GM19395 (cell line): Measurements from ENCODE around the gene ZNF83.
A peak's percentile ranks its signal among the peaks of the same experiment; 100 is the strongest.
"Not testable (repeated sequence)": the region's sequence is repeated elsewhere in the genome, so short reads cannot be mapped to it uniquely, and the experiment has no call there.

ENCODE experiments used
- ATAC-seq: cut with Tn5 transposase; IDR thresholded peaks from one replicate; pipeline ENCODE4 v1.9.1; 2021; ENCODE audit warnings: mild to moderate bottlenecking, moderate library complexity; ENCODE audit not compliant: unreplicated experiment

Gene ZNF83

GRCh38 chr19:52637718-52638585 is at the start of gene ZNF83:
Gene ZNF83 (minus strand): TSS chr19:52638355.
- ATAC-seq: peak; percentile 89

- ATAC-seq: no peak
These were observed 49.5 kb upstream of the ZNF83 start for GRCh38 chr19:52687684-52688083.

DNA sequence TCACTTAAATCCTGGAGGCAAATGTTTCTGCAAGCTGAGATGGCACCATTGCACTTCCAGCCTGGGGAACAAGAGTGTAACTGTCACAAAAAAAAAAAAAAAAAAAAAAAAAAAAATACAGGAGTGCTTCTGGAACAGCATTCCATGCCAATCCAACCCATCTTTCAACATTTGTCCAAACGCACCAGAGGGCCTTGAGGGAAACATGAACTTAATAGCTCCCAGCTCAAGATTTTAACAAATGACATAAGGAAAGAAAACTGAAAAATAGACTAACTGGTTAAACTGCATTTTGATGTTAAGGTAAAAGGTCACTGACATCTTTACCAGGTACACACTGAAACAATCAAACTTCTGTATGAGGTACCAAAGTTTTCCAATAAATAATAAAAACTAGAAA is 47.7 kb upstream of the ZNF83 start:
- no peak for ATAC-seq

- not testable (repeated sequence) for ATAC-seq
These were observed 43.1 kb upstream of the ZNF83 start for GRCh38 chr19:52681216-52681615.

DNA sequence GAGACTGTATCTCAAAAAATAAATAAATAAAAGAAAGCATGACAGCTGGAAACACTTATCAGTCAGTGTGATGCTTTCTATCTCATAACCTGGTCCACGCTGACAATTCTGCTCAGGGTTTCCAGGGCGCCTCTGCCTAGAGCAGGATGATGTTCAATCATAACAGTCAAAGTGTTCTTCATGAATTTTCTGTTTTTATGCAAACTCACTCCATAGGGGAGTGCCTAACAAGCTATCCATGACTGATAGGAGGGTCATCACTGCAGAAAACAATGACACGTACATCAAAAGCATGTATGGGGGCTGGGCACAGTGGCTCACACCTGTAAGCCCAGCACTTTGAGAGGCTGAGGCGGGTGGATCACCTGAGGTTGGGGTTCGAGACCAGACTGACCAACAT is 41.4 kb upstream of the ZNF83 start:
- no peak for ATAC-seq

DNA sequence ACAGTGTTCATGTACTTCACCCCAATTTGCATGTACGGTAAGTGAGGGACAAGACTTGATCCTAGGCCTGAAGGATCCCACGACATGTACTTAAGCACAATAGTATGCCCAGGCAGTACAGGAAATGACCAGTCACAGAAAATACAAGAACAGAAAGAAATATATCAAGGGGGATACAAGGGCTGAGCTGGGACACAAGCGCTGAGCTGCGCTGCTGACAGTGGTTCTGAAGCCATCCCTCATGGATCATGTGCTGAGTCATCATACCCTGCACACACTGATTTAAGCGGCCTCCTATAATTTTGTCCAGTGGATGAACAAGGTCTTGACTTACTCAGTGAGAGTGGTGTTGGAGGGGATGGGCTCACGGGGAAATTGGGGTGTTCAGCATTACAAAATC is 37.1 kb upstream of the ZNF83 start:
- not testable (repeated sequence) for ATAC-seq

GRCh38 chr19:52673014-52673413 is 34.9 kb upstream of the ZNF83 start:
- no peak for ATAC-seq

- no peak for ATAC-seq
These were observed 31.9 kb upstream of the ZNF83 start for GRCh38 chr19:52670046-52670445.

DNA sequence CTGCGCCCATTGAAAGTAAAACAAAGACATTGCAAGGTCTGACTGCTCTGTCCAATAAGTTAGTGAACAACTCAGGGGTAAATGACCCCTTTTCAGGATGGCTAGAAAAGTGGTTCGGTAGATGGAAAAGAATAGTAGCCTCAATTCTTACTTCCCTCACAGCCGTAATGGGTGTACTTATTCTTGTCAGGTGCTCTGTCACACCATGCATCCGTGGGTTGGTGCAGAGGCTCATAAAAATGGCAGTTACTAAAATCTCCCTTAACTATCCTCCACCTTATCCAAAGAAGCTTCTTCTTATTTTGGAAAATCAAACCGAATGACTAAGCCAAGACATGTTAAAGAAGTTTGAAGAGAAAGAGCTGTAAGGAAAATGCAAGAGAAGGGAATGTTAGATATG is 31.4 kb upstream of the ZNF83 start:
- no peak for ATAC-seq

GRCh38 chr19:52667972-52668371 is 29.8 kb upstream of the ZNF83 start:
- no peak for ATAC-seq

DNA sequence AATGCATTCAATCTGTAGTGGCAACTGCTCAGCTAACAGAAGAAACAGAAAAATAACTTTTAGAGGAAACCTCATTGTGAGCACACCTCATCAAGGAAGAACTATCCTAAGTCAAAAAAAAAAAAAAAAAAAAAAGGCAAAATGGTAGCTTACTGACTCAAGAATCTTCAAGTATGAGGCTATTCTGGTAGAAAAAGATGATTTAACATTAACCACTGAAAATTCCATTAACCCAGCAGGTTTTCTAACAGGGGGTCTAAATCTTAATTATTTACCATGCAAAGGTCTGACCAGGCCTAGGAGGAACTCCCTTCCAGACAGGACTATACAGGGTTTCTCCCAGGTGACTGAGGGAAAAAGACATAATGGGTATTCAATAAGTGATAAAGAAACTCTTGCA is 28.4 kb upstream of the ZNF83 start:
- ATAC-seq: no peak

DNA sequence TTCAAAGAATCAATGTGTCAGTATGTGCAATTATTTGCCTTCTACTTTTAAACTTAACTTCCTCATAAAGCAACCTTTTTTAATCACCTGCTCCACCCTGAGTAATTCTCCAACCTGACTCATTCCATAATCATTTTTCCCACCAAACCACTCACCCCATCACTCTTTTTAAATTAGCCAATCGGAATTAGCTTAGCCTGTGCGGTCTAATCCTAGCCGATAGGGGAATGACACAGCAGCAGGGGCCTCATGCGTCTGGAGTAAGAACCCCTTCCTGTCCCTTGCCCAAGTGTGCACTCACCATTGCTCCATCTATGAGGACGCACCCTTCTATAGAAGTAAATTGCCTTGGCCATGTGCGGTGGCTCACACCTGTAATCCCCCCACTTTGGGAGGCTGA is 27.4 kb upstream of the ZNF83 start:
- ATAC-seq: no peak

- no peak for ATAC-seq
These were observed 26.9 kb upstream of the ZNF83 start for GRCh38 chr19:52665027-52665426.

DNA sequence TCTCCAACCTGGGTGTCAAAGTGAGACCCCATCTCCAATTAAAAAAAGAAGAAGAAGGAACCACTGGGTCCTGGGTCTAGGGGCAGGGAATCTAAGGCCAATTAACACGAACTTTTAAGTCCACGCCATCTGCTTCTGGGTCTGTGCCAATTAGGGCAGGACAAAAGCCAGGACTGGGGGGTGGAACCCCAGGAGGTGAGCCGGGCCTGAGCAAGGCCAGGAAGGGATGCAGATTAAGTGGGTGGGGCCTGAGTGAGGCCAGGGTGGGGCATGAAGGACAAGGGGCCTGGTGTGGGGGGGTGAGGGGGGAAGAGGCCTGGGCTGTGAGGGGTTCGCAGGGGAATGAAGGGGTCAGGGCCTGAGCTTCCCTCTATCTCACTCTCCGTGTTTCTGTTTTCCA is 26.3 kb upstream of the ZNF83 start:
- no peak for ATAC-seq

DNA sequence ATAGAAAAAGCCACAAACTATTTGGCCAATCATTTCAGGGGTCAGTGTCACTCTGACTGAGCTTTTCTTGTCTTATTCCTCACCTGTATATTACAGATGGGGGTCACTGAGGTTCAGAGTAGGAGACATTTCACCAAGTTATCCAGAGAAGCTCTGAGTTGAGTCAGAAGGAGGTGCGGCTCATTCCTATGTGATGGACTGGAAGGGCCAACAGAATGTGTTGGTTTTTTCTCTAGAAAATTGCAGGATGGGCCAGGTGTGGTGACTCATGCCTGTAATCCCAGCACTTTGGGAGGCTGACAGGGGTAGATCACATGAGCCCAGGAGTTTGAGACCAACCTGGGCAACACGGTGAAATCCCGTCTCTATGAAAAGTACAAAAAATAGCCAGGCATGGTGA is 24.5 kb upstream of the ZNF83 start:
- no peak for ATAC-seq

DNA sequence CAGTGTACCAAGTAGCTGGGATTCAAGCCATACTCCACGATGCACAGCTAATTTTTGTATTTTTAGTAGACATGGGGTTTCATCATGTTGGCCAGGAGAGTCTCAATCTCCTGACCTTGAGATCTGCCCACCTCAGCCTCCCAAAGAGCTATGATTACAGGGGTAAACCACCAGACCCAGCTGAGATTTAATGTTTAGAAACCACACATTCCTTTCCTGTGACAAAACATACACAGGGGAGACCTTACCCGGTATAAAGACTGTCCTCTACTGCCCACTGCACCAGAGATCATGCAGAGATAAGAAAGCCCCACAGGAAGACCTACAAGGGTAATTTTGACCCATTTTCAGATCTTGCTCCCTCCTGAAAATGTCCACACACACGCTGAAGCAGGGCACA is 22.8 kb upstream of the ZNF83 start:
- no peak for ATAC-seq

DNA sequence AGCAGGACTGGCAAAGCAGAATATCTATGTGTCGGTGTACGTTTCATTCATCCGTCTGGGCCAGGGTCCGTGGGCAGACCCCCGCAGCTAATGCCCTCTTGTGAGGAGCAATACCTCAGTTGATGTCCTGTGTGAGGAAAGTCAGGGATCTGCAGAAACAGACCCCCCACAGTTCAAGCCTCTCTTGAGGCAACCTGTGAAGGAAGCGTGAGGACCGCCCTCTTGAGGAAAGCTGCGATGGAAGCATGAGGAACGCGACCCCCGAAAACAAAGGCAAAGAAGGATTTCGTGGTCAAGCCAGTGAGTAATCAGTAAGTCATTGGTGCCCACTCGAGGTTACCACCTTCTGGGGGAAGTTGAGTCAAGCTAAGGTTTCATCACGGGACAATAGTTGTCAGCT is 20.9 kb upstream of the ZNF83 start:
- no peak for ATAC-seq

DNA sequence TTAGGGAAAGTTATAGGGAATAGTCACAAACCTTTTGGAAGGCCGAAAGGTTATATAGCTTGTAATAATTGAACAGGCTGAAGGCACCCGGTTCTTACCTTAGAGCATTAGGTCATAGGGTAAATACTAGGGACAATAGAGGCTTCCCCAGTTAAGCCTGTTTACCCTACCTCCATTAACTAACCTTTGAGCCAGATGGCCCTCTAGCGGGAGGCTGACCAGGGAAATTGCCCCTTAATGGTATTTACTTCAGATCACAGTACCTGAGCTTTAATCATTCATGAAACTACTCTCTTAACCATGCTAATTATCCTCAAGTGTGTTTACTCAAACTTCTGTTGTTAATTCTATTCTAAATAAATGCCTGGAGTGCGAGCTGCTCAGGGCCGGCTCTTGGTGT is 20.4 kb upstream of the ZNF83 start:
- ATAC-seq: no peak

- no peak for ATAC-seq
These were observed 15.0 kb upstream of the ZNF83 start for GRCh38 chr19:52653161-52653560.

DNA sequence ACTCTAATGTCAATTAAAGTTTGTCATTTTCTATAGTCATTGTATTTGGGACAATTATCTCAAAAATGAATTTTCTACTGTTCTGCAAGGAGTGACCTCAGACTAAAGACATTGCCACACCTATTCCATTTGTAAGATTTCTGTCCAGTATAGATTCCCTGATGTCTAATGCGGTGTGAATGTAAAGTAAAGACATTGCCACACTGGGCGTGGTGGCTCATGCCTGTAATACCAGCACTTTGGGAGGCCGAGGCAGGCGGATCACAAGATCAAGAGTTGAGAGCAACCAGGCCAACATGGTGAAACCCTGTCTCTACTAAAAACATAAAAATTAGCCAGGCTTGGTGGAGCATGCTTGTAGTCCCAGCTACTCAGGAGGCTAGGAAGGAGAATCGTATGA is 13.8 kb upstream of the ZNF83 start:
- no peak for ATAC-seq

- ATAC-seq: no peak
These were observed 10.3 kb upstream of the ZNF83 start for GRCh38 chr19:52648336-52649016.

DNA sequence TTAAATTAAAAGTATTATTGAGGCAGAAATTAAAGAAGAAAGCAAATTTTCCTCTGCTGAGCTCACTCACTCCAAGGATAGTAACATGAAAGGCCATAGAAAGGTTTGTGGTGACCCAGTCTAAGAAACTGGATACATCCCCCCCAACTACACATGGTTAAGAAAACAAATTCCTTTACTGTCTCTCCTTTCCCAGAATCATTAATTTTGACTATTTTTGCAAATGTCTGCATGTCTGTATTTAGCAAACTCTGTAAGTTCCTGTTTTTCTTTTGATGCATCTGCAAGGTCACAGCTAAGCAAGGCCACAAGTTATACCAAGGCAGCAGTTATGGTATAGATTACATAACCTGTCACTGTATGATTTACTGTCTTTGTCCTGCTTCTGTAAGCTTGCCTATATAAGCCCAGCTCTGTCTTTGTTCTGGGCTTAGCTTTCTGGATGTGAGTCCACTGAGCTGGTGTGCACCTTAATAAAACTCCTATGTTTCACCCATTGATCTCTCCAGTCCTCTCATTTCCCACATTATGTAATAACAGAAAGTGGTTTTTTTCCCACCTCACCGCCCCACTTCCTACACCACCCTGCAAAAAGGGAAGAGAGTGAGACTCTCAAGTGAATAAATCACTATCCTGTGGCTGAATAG is 8.5 kb upstream of the ZNF83 start:
- ATAC-seq: no peak
